H1 (cell line): ENCODE measurements around the gene NTNG2. TPM values are rescaled to one million over a fixed set of nuclear protein-coding genes. Genes with fewer than 3 reads are reported as not detected.

Experiments used
- CTCF ChIA-PET: fragments of 300-600 bp; sonication (Branson Sonifier 250); formaldehyde crosslinking; loops from one replicate; lab custom pipeline; 2021; ENCODE audit not compliant: partially characterized antibody; lab: Charles Lee
- POLR2A ChIA-PET: fragments of 300-600 bp; sonication (Branson Sonifier 250); formaldehyde crosslinking; loops from one replicate; lab custom pipeline; 2021; ENCODE audit warnings: inconsistent platforms; ENCODE audit not compliant: partially characterized antibody; lab: Charles Lee
- DNase-seq, 2 experiments: peaks; one replicate each; pipeline versions ENCODE4 v3.0.0 to v3.0.0-alpha.2; 2010 to 2022; ENCODE audit warnings: low spot score in 2 of 2, low read depth in 1 of 2, mixed read lengths in 1 of 2
- FAIRE-seq: peaks from 2 replicates; lab custom pipeline; 2011; peaks lifted over from hg19 to GRCh38; lab: Jason Lieb, UNC
- H2AFZ ChIP-seq: 2 replicates; pipeline ENCODE4 v1.8.1; 2012; ENCODE audit warnings: low read length, inconsistent platforms
- H2AK5ac ChIP-seq: 2 replicates; pipeline ENCODE4 v1.6.1; 2013; ENCODE audit warnings: low read depth, low read length
- H2BK120ac ChIP-seq: replicated peaks from 2 replicates; pipeline ENCODE3; 2013; ENCODE audit warnings: low read depth, low read length, inconsistent platforms
- H2BK12ac ChIP-seq: 2 replicates; pipeline ENCODE4 v1.6.1; 2013; ENCODE audit warnings: low read depth, low read length
- H2BK15ac ChIP-seq: 2 replicates; pipeline ENCODE4 v1.6.1; 2013; ENCODE audit warnings: low read length
- H2BK20ac ChIP-seq: 2 replicates; pipeline ENCODE4 v1.6.1; 2013; ENCODE audit warnings: low read length
- H2BK5ac ChIP-seq: 2 replicates; pipeline ENCODE4 v1.6.1; 2013; ENCODE audit warnings: low read depth, low read length
- H3K14ac ChIP-seq: 2 replicates; pipeline ENCODE4 v1.6.1; 2013; ENCODE audit warnings: inconsistent platforms; ENCODE audit not compliant: insufficient read length
- H3K18ac ChIP-seq: 2 replicates; pipeline ENCODE4 v1.6.1; 2013; ENCODE audit warnings: low read length; ENCODE audit errors: extremely low read depth
- H3K23ac ChIP-seq: 2 replicates; pipeline ENCODE4 v1.6.1; 2013; ENCODE audit warnings: inconsistent platforms; ENCODE audit not compliant: insufficient read length
- H3K23me2 ChIP-seq: 2 replicates; pipeline ENCODE4 v1.6.1; 2013; ENCODE audit warnings: low read depth, low read length
- H3K27ac ChIP-seq: 2 replicates; pipeline ENCODE4 v1.6.1; 2011; ENCODE audit warnings: low read depth, low read length, inconsistent platforms
- H3K27me3 ChIP-seq, 4 experiments: replicated peaks in 1 of 4; 1 replicate in 1 of 4; 2 replicates in 3 of 4; pipeline versions ENCODE4 v1.6.1 to v1.8.1; 2011 to 2013; ENCODE audit warnings: low read length in 3 of 4, mild to moderate bottlenecking in 3 of 4, inconsistent platforms in 2 of 4, mixed read lengths in 2 of 4, moderate library complexity in 1 of 4; ENCODE audit not compliant: control insufficient read depth in 3 of 4, insufficient read depth in 3 of 4; ENCODE audit errors: extremely low read depth in 1 of 4
- H3K36me3 ChIP-seq, 4 experiments: 2 replicates each; pipeline versions ENCODE4 v1.6.1 to v1.8.1; 2011 to 2013; ENCODE audit warnings: mild to moderate bottlenecking in 4 of 4, low read length in 3 of 4, moderate library complexity in 2 of 4, control low read depth in 1 of 4, inconsistent platforms in 1 of 4; ENCODE audit not compliant: insufficient read depth in 4 of 4, control insufficient read depth in 2 of 4
- H3K4ac ChIP-seq: replicated peaks from 2 replicates; pipeline ENCODE3; 2013; ENCODE audit warnings: low read length, low read depth, mixed read lengths, inconsistent platforms; ENCODE audit not compliant: insufficient read length
- H3K4me1 ChIP-seq, 4 experiments: replicated peaks in 1 of 4; 1 replicate in 1 of 4; 2 replicates in 3 of 4; pipeline versions ENCODE4 v1.6.1 to v1.8.1; 2011 to 2013; ENCODE audit warnings: low read length in 3 of 4, inconsistent platforms in 2 of 4, mixed read lengths in 1 of 4; ENCODE audit not compliant: insufficient read depth in 4 of 4, control insufficient read depth in 3 of 4
- H3K4me2 ChIP-seq, 2 experiments: 2 replicates each; pipeline versions ENCODE4 v1.6.1 to v1.8.1; 2011 to 2013; ENCODE audit warnings: low read depth in 2 of 2, low read length in 2 of 2, control low read depth in 1 of 2, inconsistent platforms in 1 of 2, mild to moderate bottlenecking in 1 of 2; ENCODE audit not compliant: insufficient read depth in 1 of 2
- H3K4me3 ChIP-seq, 4 experiments: fragments of 200-600, 300-600 bp in 1 of 4; sonication (generic), shearing (Covaris generic), sonication (Bioruptor Twin) in 1 of 4; 2 replicates each; pipeline versions ENCODE4 v1.5.1 to v1.8.1; 2011 to 2016; ENCODE audit warnings: low read length in 4 of 4, low read depth in 3 of 4, control low read depth in 2 of 4, inconsistent platforms in 2 of 4, mild to moderate bottlenecking in 2 of 4, mixed read lengths in 1 of 4, moderate library complexity in 1 of 4; ENCODE audit not compliant: insufficient read depth in 2 of 4; ENCODE audit errors: extremely low read depth in 1 of 4
- H3K56ac ChIP-seq: replicated peaks from 2 replicates; pipeline ENCODE3; 2013; ENCODE audit warnings: low read depth, mild to moderate bottlenecking, mixed read lengths, low read length, inconsistent platforms; ENCODE audit not compliant: insufficient read length
- H3K79me1 ChIP-seq: 2 replicates; pipeline ENCODE4 v1.6.1; 2013; ENCODE audit warnings: low read depth, low read length, control low read depth
- H3K79me2 ChIP-seq, 2 experiments: 2 replicates each; pipeline versions ENCODE4 v1.6.1 to v1.8.1; 2012 to 2013; ENCODE audit warnings: low read length in 2 of 2, mild to moderate bottlenecking in 2 of 2, inconsistent platforms in 1 of 2; ENCODE audit not compliant: insufficient read depth in 2 of 2, control insufficient read depth in 1 of 2
- H3K9ac ChIP-seq, 4 experiments: replicated peaks in 1 of 4; 1 replicate in 1 of 4; 2 replicates in 3 of 4; pipeline versions ENCODE4 v1.6.1 to v1.8.1; 2011 to 2013; ENCODE audit warnings: low read depth in 3 of 4, low read length in 3 of 4, control low read depth in 2 of 4, mild to moderate bottlenecking in 2 of 4, moderate library complexity in 2 of 4, inconsistent platforms in 1 of 4; ENCODE audit errors: extremely low read depth in 1 of 4
- H3K9me3 ChIP-seq, 2 experiments: 2 replicates each; pipeline versions ENCODE4 v1.6.1 to v1.8.1; 2012 to 2013; ENCODE audit warnings: mild to moderate bottlenecking in 2 of 2, moderate library complexity in 2 of 2, control low read depth in 1 of 2, inconsistent platforms in 1 of 2, low read depth in 1 of 2, low read length in 1 of 2, mixed read lengths in 1 of 2; ENCODE audit not compliant: insufficient read depth in 2 of 2
- H4K20me1 ChIP-seq, 2 experiments: replicated peaks in 1 of 2; 2 replicates each; pipeline versions ENCODE3 to v1.8.1; 2011 to 2013; ENCODE audit warnings: inconsistent platforms in 2 of 2, low read length in 2 of 2, mild to moderate bottlenecking in 1 of 2; ENCODE audit not compliant: insufficient read depth in 2 of 2, control insufficient read depth in 1 of 2
- H4K5ac ChIP-seq: 2 replicates; pipeline ENCODE4 v1.6.1; 2013; ENCODE audit warnings: low read length, low read depth, mixed read lengths, inconsistent platforms; ENCODE audit not compliant: insufficient read length
- H4K8ac ChIP-seq: 2 replicates; pipeline ENCODE4 v1.8.0; 2013; ENCODE audit warnings: mild to moderate bottlenecking, moderate library complexity, low read length, inconsistent platforms; ENCODE audit not compliant: insufficient read depth; ENCODE audit errors: extremely low read depth
- H4K91ac ChIP-seq: replicated peaks from 2 replicates; pipeline ENCODE3; 2013; ENCODE audit warnings: low read length, mixed read lengths, inconsistent platforms; ENCODE audit not compliant: insufficient read length
- SIRT6 ChIP-seq: IDR thresholded peaks from one replicate; pipeline ENCODE4 v1.7.1; 2012; ENCODE audit warnings: low read length, inconsistent platforms
- WGBS, 2 experiments: shearing (Covaris generic) in 1 of 2; methylation state at CpG; one replicate each; pipeline versions ENCODE4 v1.1.6 to v1.1.7; 2013 to 2015; ENCODE audit warnings: low lambda C conversion rate in 2 of 2, mixed read lengths in 2 of 2, inconsistent platforms in 1 of 2, low coverage in 1 of 2, missing lambda C conversion rate in 1 of 2; ENCODE audit not compliant: insufficient replicate concordance in 2 of 2, insufficient coverage in 1 of 2, insufficient read length in 1 of 2; ENCODE audit errors: extremely low coverage in 1 of 2, missing lambda C conversion rate in 1 of 2; 5-methylcytosine and 5-hydroxymethylcytosine counted together
- polyA plus RNA-seq, 7 experiments: library from polyadenylated mRNA; depleted of rRNA in 3 of 7; stranded (reverse) in 5 of 7; unstranded in 2 of 7; fragments of >200 nt in 5 of 7; fragments of 200-250 nt in 2 of 7; gene quantifications; 1 replicate in 5 of 7; 2 replicates in 1 of 7; 4 replicates in 1 of 7; pipeline versions ENCODE4 v1.2.1 to v1.2.3, GENCODE V29; 2011 to 2013; ENCODE audit warnings: missing spikeins in 2 of 7, mixed read lengths in 2 of 7
- total RNA-seq: library from RNA; stranded (reverse); fragmentation: NEBNext Ultra II Directional; extraction: Animal tissue kit (Norgen Biotek cat#: 25700); gene quantifications from 2 replicates; pipeline ENCODE4 v1.2.1, GENCODE V29; 2021

Gene NTNG2
- total and polyA plus RNA-seq, 2 of the 8 experiments (the other 6 are each of a cell fraction or from before 2014, with no cell fraction given) = 1.4 to 1.5 TPM

DNA sequence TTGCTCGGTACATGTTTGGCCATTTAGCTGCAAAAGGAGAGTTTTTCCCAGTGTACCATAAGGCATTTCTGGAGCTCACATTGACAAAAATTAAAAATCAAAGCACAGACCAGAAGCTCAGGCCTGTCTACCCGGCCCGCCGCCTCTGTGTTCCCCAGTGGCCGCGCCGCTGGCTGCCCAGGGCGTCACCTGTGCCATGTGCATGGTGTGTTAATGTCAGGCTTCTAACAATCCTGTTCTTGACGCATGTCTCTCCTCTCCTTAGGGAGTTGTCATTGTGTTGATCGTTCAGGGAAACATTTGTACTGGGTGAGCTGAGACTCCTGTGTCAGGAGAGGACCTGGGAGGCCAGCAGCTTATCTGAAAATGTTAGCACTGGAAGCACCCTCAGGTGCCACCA, 9.6 kb upstream of the NTNG2 start:
- ChIA-PET POLR2A (interaction anchor here (1.1 kb wide), 1 partner anchor 90 kb away, joined by 3 read pairs; no protein-coding TSS in a partner anchor), CTCF (interaction anchor here (0.6 to 6.6 kb wide), 6 partner anchors 9 to 349 kb away, joined by 3 to 26 read pairs (median 3); no protein-coding TSS in a partner anchor)
- FAIRE-seq = no peak

More for the DNA sequence above, 9.6 kb upstream of the NTNG2 start:
- Histone ChIP-seq H4K5ac (no peak overlapping the region), H3K4me1 (peaks cover 0 to 12% (median 6%) of the 10 kb centered on the region in 4 experiments; a peak in 5 of 7 replicates), H4K20me1 (no peaks in the 10 kb centered on the region), H4K8ac (no peak overlapping the region), H3K9ac (no peak overlapping the region), H3K56ac (no peak overlapping the region), H3K4me3 (no peak overlapping the region), H3K27me3 (peaks cover 0 to 10% (median 0%) of the 10 kb centered on the region in 4 experiments; a peak in 3 of 7 replicates), H4K91ac (no peak overlapping the region), H3K4me2 (no peak overlapping the region), H2BK15ac (no peak overlapping the region), H2AK5ac (no peak overlapping the region; the same call in 1 of the 2 replicates), H3K4ac (no peak overlapping the region), H3K79me2 (no peaks in the 10 kb centered on the region), H3K18ac (no peak overlapping the region), H3K23ac (no peak overlapping the region), H3K36me3 (no peaks in the 10 kb centered on the region), H2BK5ac (no peak overlapping the region), H2AFZ (no peak overlapping the region), H2BK120ac (no peak overlapping the region), H3K14ac (no peak overlapping the region), H2BK20ac (no peak overlapping the region), H3K23me2 (no peaks in the 10 kb centered on the region), H3K27ac (no peak overlapping the region), H3K79me1 (no peaks in the 10 kb centered on the region), H2BK12ac (no peak overlapping the region), H3K9me3 (no peaks in the 10 kb centered on the region)
- TF ChIP-seq SIRT6 = no peak
- no peak for DNase-seq
- WGBS, 2 experiments = 90% methylated on average over 10 of the region's 10 CpGs; no CpG with 5 or more reads in 1 of the 2 experiments
